SH-SY5Y (cell line): ENCODE results near the gene TACR1.

Experiments used
- GATA2 ChIP-seq: IDR thresholded peaks from 2 replicates; pipeline ENCODE4 v1.6.1; 2011; ENCODE audit warnings: mild to moderate bottlenecking, low read depth, low read length
- GATA3 ChIP-seq: IDR thresholded peaks from 2 replicates; pipeline ENCODE4 v1.6.1; 2011; ENCODE audit warnings: low read depth, mild to moderate bottlenecking, low read length, moderate library complexity

DNA sequence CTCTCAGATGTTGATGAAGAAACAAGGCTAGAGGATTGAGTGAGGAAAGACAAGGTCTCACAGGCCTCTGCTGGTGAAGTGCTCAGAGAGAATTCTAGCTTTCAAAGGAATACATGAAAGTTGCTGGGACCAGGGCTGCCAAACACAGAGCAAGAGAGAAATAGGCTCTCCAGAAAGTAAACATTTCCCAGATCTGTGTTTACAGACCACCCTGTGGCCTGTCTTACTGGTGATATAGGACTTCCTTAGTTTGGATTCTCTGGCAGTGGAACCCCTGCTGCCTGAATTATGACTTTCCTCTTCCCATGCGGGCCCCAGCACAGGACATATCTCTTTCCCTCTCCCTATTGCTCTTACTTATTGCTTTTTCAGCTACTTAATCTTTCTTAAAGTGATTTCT, 64.5 kb downstream of the TACR1 start:
- no peak for TF ChIP-seq GATA2
- no peak for TF ChIP-seq GATA3
